CD14-positive monocyte (primary cell): ENCODE data around the gene SYNDIG1L. TPM values are rescaled to one million over a fixed set of nuclear protein-coding genes. Genes with fewer than 3 reads are reported as not detected.

ENCODE experiments used
- DNase-seq, 3 donors: peaks; one replicate each; pipeline ENCODE4 v3.0.0-alpha.2; 2011 to 2022
- H2AFZ ChIP-seq: 2 replicates; pipeline ENCODE4 v1.6.0; 2012; ENCODE audit warnings: mild to moderate bottlenecking, low read depth, low read length, inconsistent platforms; ENCODE audit not compliant: insufficient read depth, poor library complexity, severe bottlenecking
- H3K27ac ChIP-seq, 2 donors: 1 replicate in 1 of 2; 2 replicates in 1 of 2; pipeline ENCODE4 v1.5.1; 2012 to 2013; ENCODE audit warnings: low read length in 2 of 2, control low read depth in 1 of 2, inconsistent platforms in 1 of 2, low read depth in 1 of 2, mild to moderate bottlenecking in 1 of 2
- H3K27me3 ChIP-seq, 2 donors: one replicate each; pipeline versions ENCODE4 v1.6.0 to v1.6.1; 2011 to 2013; ENCODE audit warnings: low read length in 2 of 2; ENCODE audit not compliant: control insufficient read depth in 2 of 2, insufficient read depth in 2 of 2
- H3K36me3 ChIP-seq, 2 donors: replicated peaks in 1 of 2; 1 replicate in 1 of 2; 2 replicates in 1 of 2; pipeline versions ENCODE4 v1.5.1 to v1.6.1; 2012 to 2013; ENCODE audit warnings: low read length in 2 of 2, control low read depth in 1 of 2, inconsistent platforms in 1 of 2, mild to moderate bottlenecking in 1 of 2; ENCODE audit not compliant: insufficient read depth in 2 of 2, control insufficient read depth in 1 of 2
- H3K4me1 ChIP-seq, 2 donors: 1 replicate in 1 of 2; 2 replicates in 1 of 2; pipeline versions ENCODE4 v1.5.1 to v1.6.1; 2012 to 2013; ENCODE audit warnings: low read length in 2 of 2, control low read depth in 1 of 2, inconsistent platforms in 1 of 2, mild to moderate bottlenecking in 1 of 2, moderate library complexity in 1 of 2; ENCODE audit not compliant: insufficient read depth in 2 of 2, control insufficient read depth in 1 of 2
- H3K4me2 ChIP-seq: replicated peaks from 2 replicates; pipeline ENCODE3; 2012; ENCODE audit warnings: low read length, moderate library complexity, mild to moderate bottlenecking; ENCODE audit not compliant: poor library complexity, severe bottlenecking; ENCODE audit errors: extremely low read depth
- H3K4me3 ChIP-seq, 3 experiments: fragments of 200-600 bp in 1 of 3; sonication (generic) in 1 of 3; replicated peaks in 1 of 3; 1 replicate in 2 of 3; 2 replicates in 1 of 3; pipeline ENCODE4 v1.5.1; 2011 to 2013; ENCODE audit warnings: low read length in 3 of 3, mild to moderate bottlenecking in 3 of 3, control low read depth in 2 of 3, low read depth in 2 of 3, inconsistent platforms in 1 of 3, moderate library complexity in 1 of 3
- H3K79me2 ChIP-seq: 2 replicates; pipeline ENCODE4 v1.6.0; 2012; ENCODE audit warnings: mild to moderate bottlenecking, control low read depth, inconsistent platforms, low read length, moderate library complexity; ENCODE audit not compliant: insufficient read depth
- H3K9ac ChIP-seq: 2 replicates; pipeline ENCODE4 v1.6.0; 2017; ENCODE audit warnings: low read length, mild to moderate bottlenecking; ENCODE audit not compliant: insufficient read depth, poor library complexity, severe bottlenecking
- H3K9me3 ChIP-seq, 2 donors: replicated peaks in 1 of 2; 1 replicate in 1 of 2; 2 replicates in 1 of 2; pipeline versions ENCODE4 v1.5.1 to v1.6.1; 2012 to 2013; ENCODE audit warnings: low read length in 2 of 2, control low read depth in 1 of 2; ENCODE audit not compliant: control insufficient read depth in 1 of 2, insufficient read depth in 1 of 2
- H4K20me1 ChIP-seq: 2 replicates; pipeline ENCODE4 v1.6.0; 2012; ENCODE audit warnings: mild to moderate bottlenecking, low read length, control low read depth, moderate library complexity; ENCODE audit not compliant: insufficient read depth
- H3K27ac Mint-ChIP-seq, 7 donors: one replicate each; pipeline ENCODE4 v1.8.0; 2020; ENCODE audit warnings: mild to moderate bottlenecking in 7 of 7, mixed read lengths in 7 of 7, moderate library complexity in 6 of 7, inconsistent platforms in 2 of 7
- H3K27me3 Mint-ChIP-seq, 3 donors: one replicate each; pipeline ENCODE4 v1.8.0; 2021 to 2022; ENCODE audit warnings: low read depth in 3 of 3, mild to moderate bottlenecking in 3 of 3, mixed read lengths in 3 of 3, moderate library complexity in 3 of 3, inconsistent platforms in 1 of 3
- H3K36me3 Mint-ChIP-seq, 2 donors: one replicate each; pipeline ENCODE4 v1.8.0; 2020; ENCODE audit warnings: mixed read lengths in 2 of 2, inconsistent platforms in 1 of 2, mild to moderate bottlenecking in 1 of 2
- H3K4me1 Mint-ChIP-seq: one replicate; pipeline ENCODE4 v1.8.0; 2020; ENCODE audit warnings: mild to moderate bottlenecking, mixed read lengths
- H3K4me3 Mint-ChIP-seq, 2 donors: one replicate each; pipeline ENCODE4 v1.8.0; 2020; ENCODE audit warnings: mild to moderate bottlenecking in 2 of 2, mixed read lengths in 2 of 2, moderate library complexity in 1 of 2
- H3K9me3 Mint-ChIP-seq, 7 donors: one replicate each; pipeline ENCODE4 v1.8.0; 2020 to 2022; ENCODE audit warnings: mixed read lengths in 7 of 7, mild to moderate bottlenecking in 6 of 7, moderate library complexity in 6 of 7, inconsistent platforms in 2 of 7
- CTCF ChIP-seq: fragments of 200-600 bp; IDR thresholded peaks from one replicate; pipeline ENCODE4 v1.8.0; 2022; ENCODE audit warnings: antibody characterized with exemption, mild to moderate bottlenecking
- WGBS: methylation state at CpG from one replicate; pipeline ENCODE4 v1.1.5; 2013; ENCODE audit warnings: missing lambda C conversion rate; ENCODE audit not compliant: insufficient coverage; 5-methylcytosine and 5-hydroxymethylcytosine counted together
- intact Hi-C, 2 donors: fragments of 100-400 bp; cut with micrococcal nuclease; formaldehyde crosslinking; loops; one replicate each; pipeline versions ENCODE4 v1.15.0 to v1.15.1; 2023
- polyA plus RNA-seq, 3 donors: library from polyadenylated mRNA; depleted of rRNA in 1 of 3; unstranded in 2 of 3; stranded (reverse) in 1 of 3; fragments of 300-500 nt in 2 of 3; fragments of >200 nt in 1 of 3; fragmentation: Illumina TruSeq in 2 of 3; gene quantifications; 1 replicate in 2 of 3; 2 replicates in 1 of 3; pipeline ENCODE4 v1.2.3, GENCODE V29; 2012 to 2021

Gene SYNDIG1L
- polyA plus RNA-seq, 3 donors: not detected

DNA sequence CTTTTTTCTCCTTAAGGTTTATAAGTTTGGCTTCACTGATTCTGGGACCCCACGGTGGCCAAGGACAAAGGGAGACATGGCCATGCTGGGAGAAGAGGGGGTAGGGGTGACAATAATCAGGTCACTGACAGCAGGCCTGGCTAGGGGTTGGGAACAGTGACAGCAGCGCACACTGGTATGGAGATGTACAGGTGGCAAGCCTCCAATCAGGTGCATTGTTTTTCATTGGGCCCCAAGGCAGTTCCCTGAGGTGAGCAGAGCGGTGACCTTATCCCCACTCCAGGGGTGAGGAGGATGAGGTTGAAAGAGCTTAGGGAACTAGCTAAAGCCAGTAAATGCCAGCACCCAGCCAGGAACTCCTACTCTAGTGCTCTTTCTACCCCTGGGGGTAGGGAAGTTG is 1.4 kb downstream of the SYNDIG1L start:
- 79% methylated on average over 2 of the region's 3 CpGs for WGBS
- Histone ChIP-seq H3K9ac (no peak overlapping the region), H3K9me3 (no peaks in the 10 kb centered on the region), H3K4me2 (no peak overlapping the region), H3K27me3 (peaks cover 27% of the 10 kb centered on the region in 2 donors), H3K79me2 (no peaks in the 10 kb centered on the region), H3K36me3 (no peaks in the 10 kb centered on the region), H3K4me1 (no peaks in the 10 kb centered on the region), H3K27ac (no peak overlapping the region), H4K20me1 (no peaks in the 10 kb centered on the region), H3K4me3 (no peak overlapping the region), H2AFZ (no peak overlapping the region)
- peaks cover 0 to 2% of the 10 kb centered on the region in 2 donors for H3K36me3 Mint-ChIP-seq
- no peak for DNase-seq
- H3K4me1 Mint-ChIP-seq: peaks cover 5% of the 10 kb centered on the region
- no peak overlapping the region for H3K27ac Mint-ChIP-seq
- TF ChIP-seq CTCF: no peak
- intact Hi-C loops: no loop called here
- peak overlapping the region in 1 of 2 donors; percentile 43 for H3K4me3 Mint-ChIP-seq
- H3K27me3 Mint-ChIP-seq: peaks cover 36 to 58% (median 50%) of the 10 kb centered on the region in 3 donors
- peaks cover 0 to 2% (median 0%) of the 10 kb centered on the region in 7 donors for H3K9me3 Mint-ChIP-seq

- H3K27me3 ChIP-seq: peaks cover 27 to 30% of the 10 kb centered on the region in 2 donors
- WGBS: 86% methylated on average over 5 of the region's 7 CpGs
Observed at GRCh38 chr14:74423246-74423645, 2.8 kb downstream of the SYNDIG1L start.

More at GRCh38 chr14:74423246-74423645, 2.8 kb downstream of the SYNDIG1L start:
- Mint-ChIP-seq H3K27ac (no peak overlapping the region), H3K27me3 (peaks cover 34 to 53% (median 45%) of the 10 kb centered on the region in 3 donors), H3K4me1 (peaks cover 5% of the 10 kb centered on the region), H3K4me3 (no peak overlapping the region), H3K9me3 (peaks cover 0 to 2% (median 0%) of the 10 kb centered on the region in 7 donors), H3K36me3 (peaks cover 0 to 2% of the 10 kb centered on the region in 2 donors)
- Histone ChIP-seq H4K20me1 (no peaks in the 10 kb centered on the region), H3K9me3 (no peaks in the 10 kb centered on the region), H3K36me3 (no peaks in the 10 kb centered on the region), H3K4me2 (no peak overlapping the region), H3K4me3 (no peak overlapping the region), H3K4me1 (no peaks in the 10 kb centered on the region), H3K27ac (no peak overlapping the region), H3K79me2 (no peaks in the 10 kb centered on the region), H2AFZ (no peak overlapping the region), H3K9ac (no peak overlapping the region)
- no peak for TF ChIP-seq CTCF
- no peak for DNase-seq
- intact Hi-C loops: no loop called here
